DND-41 (cell line): ENCODE measurements around the gene RBMS3.

Source experiments
- ATAC-seq: fragments of 200-7000 bp; cut with Tn5 transposase; 3 replicates; pipeline ENCODE4 v1.9.1; 2021; ENCODE audit warnings: low read depth; ENCODE audit not compliant: insufficient read depth
- DNase-seq: peaks from one replicate; pipeline ENCODE4 v3.0.0-alpha.2; 2020
- H2AFZ ChIP-seq: 2 replicates; pipeline ENCODE4 v1.6.0; 2012; ENCODE audit warnings: low read depth, low read length
- H3K27ac ChIP-seq: 2 replicates; pipeline ENCODE4 v1.5.1; 2012; ENCODE audit warnings: low read length, inconsistent platforms
- H3K27me3 ChIP-seq: fragments of 200-600 bp; sonication (generic); 2 replicates; pipeline ENCODE4 v1.6.0; 2012; ENCODE audit warnings: low read length, mild to moderate bottlenecking, inconsistent platforms; ENCODE audit not compliant: insufficient read depth, poor library complexity
- H3K36me3 ChIP-seq: 2 replicates; pipeline ENCODE4 v1.5.1; 2012; ENCODE audit warnings: low read length, inconsistent platforms; ENCODE audit not compliant: insufficient read depth
- H3K4me1 ChIP-seq: 2 replicates; pipeline ENCODE4 v1.5.1; 2012; ENCODE audit warnings: mild to moderate bottlenecking, low read length; ENCODE audit not compliant: insufficient read depth
- H3K4me2 ChIP-seq: 2 replicates; pipeline ENCODE4 v1.6.0; 2012; ENCODE audit warnings: mild to moderate bottlenecking, moderate library complexity, low read length, inconsistent platforms; ENCODE audit not compliant: insufficient read depth
- H3K4me3 ChIP-seq, 2 experiments: fragments of 200-600 bp in 1 of 2; shearing (Covaris generic) in 1 of 2; 2 replicates each; pipeline ENCODE4 v1.5.1; 2012 to 2016; ENCODE audit warnings: inconsistent platforms in 2 of 2, low read length in 2 of 2, mild to moderate bottlenecking in 2 of 2, low read depth in 1 of 2, moderate library complexity in 1 of 2
- H3K79me2 ChIP-seq: 2 replicates; pipeline ENCODE4 v1.6.0; 2012; ENCODE audit warnings: low read length, inconsistent platforms; ENCODE audit not compliant: insufficient read depth
- H3K9ac ChIP-seq: 2 replicates; pipeline ENCODE4 v1.6.0; 2012; ENCODE audit warnings: low read depth, mild to moderate bottlenecking, inconsistent platforms, low read length, moderate library complexity
- H3K9me3 ChIP-seq: 2 replicates; pipeline ENCODE4 v1.5.1; 2012; ENCODE audit warnings: low read length, moderate library complexity, mild to moderate bottlenecking, inconsistent platforms; ENCODE audit not compliant: insufficient read depth, severe bottlenecking
- H4K20me1 ChIP-seq: 2 replicates; pipeline ENCODE4 v1.6.0; 2012; ENCODE audit warnings: low read length; ENCODE audit not compliant: insufficient read depth
- EZH2 ChIP-seq: IDR thresholded peaks from 3 replicates; pipeline ENCODE4 v1.6.1; 2012; ENCODE audit warnings: borderline replicate concordance, low read depth, mild to moderate bottlenecking, moderate library complexity, low read length, inconsistent platforms; ENCODE audit not compliant: severe bottlenecking
- TF ChIP-seq, protein P1 (sequence below): IDR thresholded peaks from 2 replicates; pipeline ENCODE4 v1.5.1; 2012; ENCODE audit warnings: borderline replicate concordance, low read length, moderate library complexity, mild to moderate bottlenecking; ENCODE audit not compliant: poor library complexity, severe bottlenecking; ENCODE audit errors: extremely low read depth

RBMS3 gene

DNA sequence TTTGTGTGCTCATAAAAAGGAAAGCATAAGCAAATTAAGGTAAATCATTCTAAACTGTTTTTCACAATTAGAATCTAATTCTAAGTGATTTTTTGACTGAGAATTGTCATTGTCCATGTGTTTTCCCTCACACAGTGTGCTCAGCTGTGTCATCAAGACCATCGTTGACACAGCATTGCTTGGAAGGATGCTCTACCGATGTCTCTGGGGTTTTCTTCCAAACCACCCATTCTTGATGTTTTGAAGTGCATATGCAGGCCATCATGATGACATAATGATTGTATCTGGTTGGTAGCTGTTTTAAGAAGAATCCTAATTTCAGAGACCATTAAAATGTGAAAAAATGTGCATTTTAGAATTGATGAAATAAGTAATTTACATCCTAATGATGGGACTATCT lies 347.9 kb downstream of the RBMS3 start:
- ATAC-seq (no peak), DNase-seq (no peak)
- H2AFZ ChIP-seq, result no peak overlapping the region
- no peaks in the 10 kb centered on the region for H3K9me3 ChIP-seq
- no peak for TF ChIP-seq EZH2
- TF ChIP-seq, protein P1, sequence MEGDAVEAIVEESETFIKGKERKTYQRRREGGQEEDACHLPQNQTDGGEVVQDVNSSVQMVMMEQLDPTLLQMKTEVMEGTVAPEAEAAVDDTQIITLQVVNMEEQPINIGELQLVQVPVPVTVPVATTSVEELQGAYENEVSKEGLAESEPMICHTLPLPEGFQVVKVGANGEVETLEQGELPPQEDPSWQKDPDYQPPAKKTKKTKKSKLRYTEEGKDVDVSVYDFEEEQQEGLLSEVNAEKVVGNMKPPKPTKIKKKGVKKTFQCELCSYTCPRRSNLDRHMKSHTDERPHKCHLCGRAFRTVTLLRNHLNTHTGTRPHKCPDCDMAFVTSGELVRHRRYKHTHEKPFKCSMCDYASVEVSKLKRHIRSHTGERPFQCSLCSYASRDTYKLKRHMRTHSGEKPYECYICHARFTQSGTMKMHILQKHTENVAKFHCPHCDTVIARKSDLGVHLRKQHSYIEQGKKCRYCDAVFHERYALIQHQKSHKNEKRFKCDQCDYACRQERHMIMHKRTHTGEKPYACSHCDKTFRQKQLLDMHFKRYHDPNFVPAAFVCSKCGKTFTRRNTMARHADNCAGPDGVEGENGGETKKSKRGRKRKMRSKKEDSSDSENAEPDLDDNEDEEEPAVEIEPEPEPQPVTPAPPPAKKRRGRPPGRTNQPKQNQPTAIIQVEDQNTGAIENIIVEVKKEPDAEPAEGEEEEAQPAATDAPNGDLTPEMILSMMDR, result no peak
- H3K27ac ChIP-seq, result no peak overlapping the region
- no peaks in the 10 kb centered on the region for H3K27me3 ChIP-seq
- no peaks in the 10 kb centered on the region for H3K36me3 ChIP-seq
- H4K20me1 ChIP-seq, result no peaks in the 10 kb centered on the region
- H3K4me2 ChIP-seq, result no peak overlapping the region
- H3K79me2 ChIP-seq, result no peaks in the 10 kb centered on the region
- no peak overlapping the region for H3K9ac ChIP-seq
- no peaks in the 10 kb centered on the region for H3K4me1 ChIP-seq
- H3K4me3 ChIP-seq, result no peak overlapping the region

DNA sequence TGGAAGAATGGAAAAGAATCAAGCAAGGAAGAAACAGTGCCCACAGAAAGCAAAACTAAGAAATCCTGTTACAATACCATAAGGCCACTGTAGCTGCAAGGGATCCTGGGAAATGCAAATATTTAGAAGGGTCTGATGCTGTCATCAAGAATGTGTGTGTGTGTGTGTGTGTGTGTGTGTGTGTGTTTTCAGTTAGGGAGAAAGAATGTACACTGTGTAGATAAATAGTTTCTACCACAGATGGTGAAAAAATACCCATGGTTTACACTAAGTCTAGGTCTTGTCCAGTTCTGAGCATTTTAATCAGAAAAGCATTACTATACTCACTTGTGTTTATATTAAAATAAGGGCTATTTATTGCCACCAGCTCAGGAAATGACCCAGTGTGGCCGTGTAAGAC lies 355.0 kb downstream of the RBMS3 start:
- Histone ChIP-seq H3K36me3 (no peaks in the 10 kb centered on the region), H3K27me3 (no peaks in the 10 kb centered on the region), H3K9ac (no peak overlapping the region), H3K27ac (no peak overlapping the region), H3K9me3 (no peaks in the 10 kb centered on the region), H4K20me1 (no peaks in the 10 kb centered on the region), H2AFZ (no peak overlapping the region), H3K4me2 (no peak overlapping the region), H3K79me2 (no peaks in the 10 kb centered on the region), H3K4me3 (no peak overlapping the region), H3K4me1 (no peaks in the 10 kb centered on the region)
- no peak for DNase-seq
- TF ChIP-seq, protein P1, result no peak
- no peak for TF ChIP-seq EZH2
- ATAC-seq, result no peak

DNA sequence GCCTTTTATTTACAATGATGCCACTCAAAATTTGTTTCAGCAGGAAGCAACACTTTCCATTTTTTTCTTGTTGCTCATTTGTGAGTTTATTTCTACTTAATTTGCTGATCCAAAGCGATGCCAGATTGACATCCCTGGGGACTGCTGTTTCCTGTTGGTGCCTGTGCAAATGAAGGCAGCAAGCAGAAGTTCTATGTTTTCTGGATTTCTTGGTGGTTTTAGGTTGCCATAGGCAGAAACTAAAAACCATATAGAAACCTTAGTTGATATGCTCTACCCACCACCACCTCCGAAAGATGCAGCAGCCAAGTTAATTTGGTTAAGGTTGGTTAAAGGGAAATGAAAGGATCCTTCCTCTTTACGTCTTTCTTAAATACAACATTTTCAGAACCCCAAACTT lies 356.2 kb downstream of the RBMS3 start:
- Histone ChIP-seq H3K4me3 (no peak overlapping the region), H2AFZ (no peak overlapping the region), H3K79me2 (no peaks in the 10 kb centered on the region), H3K4me2 (no peak overlapping the region), H3K27me3 (no peaks in the 10 kb centered on the region), H3K36me3 (no peaks in the 10 kb centered on the region), H3K4me1 (no peaks in the 10 kb centered on the region), H3K9me3 (no peaks in the 10 kb centered on the region), H4K20me1 (no peaks in the 10 kb centered on the region), H3K9ac (no peak overlapping the region), H3K27ac (no peak overlapping the region)
- no peak for TF ChIP-seq EZH2
- TF ChIP-seq, protein P1, result no peak
- DNase-seq, result no peak
- no peak for ATAC-seq
